ENCODE data around the gene DDX51.
A peak's percentile ranks its signal among the peaks of the same experiment; 100 is the strongest.
"Not testable (repeated sequence)": the region's sequence is repeated elsewhere in the genome, so short reads cannot be mapped to it uniquely, and the experiment has no call there.

The DDX51 gene

GRCh38 chr12:132142679-132143335 is 1.3 kb downstream of the DDX51 start:
- peaks cover 7% of the 10 kb centered on the region; the same call in 1 of the 2 replicates for H3K4me1 ChIP-seq (ENCODE audit: control insufficient read depth, insufficient read depth, low read length)
- no peaks in the 10 kb centered on the region for H3K27me3 ChIP-seq (ENCODE audit: control insufficient read depth, insufficient read depth, low read length)
- peak overlapping the region; percentile 99 for H3K4me3 ChIP-seq (ENCODE audit: low read depth, low read length)
- H3K9me3 ChIP-seq (ENCODE audit: control insufficient read depth, insufficient read depth, low read depth, low read length): no peaks in the 10 kb centered on the region
- H3K36me3 ChIP-seq (ENCODE audit: control insufficient read depth, insufficient read depth, low read length): peaks cover 59% of the 10 kb centered on the region
- peak overlapping the region; percentile 91 for H3K9ac ChIP-seq (ENCODE audit: low read length)
- no peak overlapping the region for H3K27ac ChIP-seq (ENCODE audit: low read depth, low read length)

- H3K4me3 ChIP-seq (ENCODE audit: low read depth, low read length): no peak overlapping the region
Measured at GRCh38 chr12:132141976-132142678, 2.0 kb downstream of the DDX51 start.

GRCh38 chr12:132140918-132141841 is 2.9 kb downstream of the DDX51 start:
- Histone ChIP-seq H3K4me1 (ENCODE audit: control insufficient read depth, insufficient read depth, low read length) (peaks cover 7% of the 10 kb centered on the region; the same call in 1 of the 2 replicates), H3K27ac (ENCODE audit: low read depth, low read length) (no peak overlapping the region), H3K36me3 (ENCODE audit: control insufficient read depth, insufficient read depth, low read length) (peaks cover 45% of the 10 kb centered on the region), H3K27me3 (ENCODE audit: control insufficient read depth, insufficient read depth, low read length) (no peaks in the 10 kb centered on the region), H3K9ac (ENCODE audit: low read length) (no peak overlapping the region), H3K9me3 (ENCODE audit: control insufficient read depth, insufficient read depth, low read depth, low read length) (no peaks in the 10 kb centered on the region), H3K4me3 (ENCODE audit: low read depth, low read length) (no peak overlapping the region)

More at GRCh38 chr12:132141976-132142678, 2.0 kb downstream of the DDX51 start:
- no peaks in the 10 kb centered on the region for H3K9me3 ChIP-seq (ENCODE audit: control insufficient read depth, insufficient read depth, low read depth, low read length)
- H3K9ac ChIP-seq (ENCODE audit: low read length): peak overlapping the region; percentile 38
- H3K27ac ChIP-seq (ENCODE audit: low read depth, low read length): no peak overlapping the region
- H3K27me3 ChIP-seq (ENCODE audit: control insufficient read depth, insufficient read depth, low read length): no peaks in the 10 kb centered on the region
- H3K36me3 ChIP-seq (ENCODE audit: control insufficient read depth, insufficient read depth, low read length): peaks cover 55% of the 10 kb centered on the region
- H3K4me1 ChIP-seq (ENCODE audit: control insufficient read depth, insufficient read depth, low read length): peaks cover 7% of the 10 kb centered on the region; the same call in 1 of the 2 replicates

GRCh38 chr12:132140501-132140900 is 3.6 kb downstream of the DDX51 start:
- H3K9me3 ChIP-seq (ENCODE audit: control insufficient read depth, insufficient read depth, low read depth, low read length): no peaks in the 10 kb centered on the region
- H3K27ac ChIP-seq (ENCODE audit: low read depth, low read length): no peak overlapping the region
- peaks cover 44% of the 10 kb centered on the region for H3K36me3 ChIP-seq (ENCODE audit: control insufficient read depth, insufficient read depth, low read length)
- no peaks in the 10 kb centered on the region for H3K27me3 ChIP-seq (ENCODE audit: control insufficient read depth, insufficient read depth, low read length)
- H3K9ac ChIP-seq (ENCODE audit: low read length): no peak overlapping the region
- peaks cover 7% of the 10 kb centered on the region; the same call in 1 of the 2 replicates for H3K4me1 ChIP-seq (ENCODE audit: control insufficient read depth, insufficient read depth, low read length)
- no peak overlapping the region for H3K4me3 ChIP-seq (ENCODE audit: low read depth, low read length)

- no peaks in the 10 kb centered on the region for H3K27me3 ChIP-seq (ENCODE audit: control insufficient read depth, insufficient read depth, low read length)
- H3K9ac ChIP-seq (ENCODE audit: low read length): no peak overlapping the region
- peaks cover 44% of the 10 kb centered on the region for H3K36me3 ChIP-seq (ENCODE audit: control insufficient read depth, insufficient read depth, low read length)
- H3K4me1 ChIP-seq (ENCODE audit: control insufficient read depth, insufficient read depth, low read length): peaks cover 3% of the 10 kb centered on the region; the same call in 1 of the 2 replicates
- H3K27ac ChIP-seq (ENCODE audit: low read depth, low read length): no peak overlapping the region
- H3K4me3 ChIP-seq (ENCODE audit: low read depth, low read length): no peak overlapping the region
- no peaks in the 10 kb centered on the region for H3K9me3 ChIP-seq (ENCODE audit: control insufficient read depth, insufficient read depth, low read depth, low read length)
Measured at GRCh38 chr12:132139912-132140311, 4.2 kb downstream of the DDX51 start.

GRCh38 chr12:132138941-132139871 is 4.9 kb downstream of the DDX51 start:
- peaks cover 44% of the 10 kb centered on the region for H3K36me3 ChIP-seq (ENCODE audit: control insufficient read depth, insufficient read depth, low read length)
- no peaks in the 10 kb centered on the region for H3K9me3 ChIP-seq (ENCODE audit: control insufficient read depth, insufficient read depth, low read depth, low read length)
- H3K4me1 ChIP-seq (ENCODE audit: control insufficient read depth, insufficient read depth, low read length): peaks cover 2% of the 10 kb centered on the region; the same call in 1 of the 2 replicates
- no peak overlapping the region for H3K4me3 ChIP-seq (ENCODE audit: low read depth, low read length)
- H3K27ac ChIP-seq (ENCODE audit: low read depth, low read length): no peak overlapping the region
- H3K27me3 ChIP-seq (ENCODE audit: control insufficient read depth, insufficient read depth, low read length): no peaks in the 10 kb centered on the region
- no peak overlapping the region for H3K9ac ChIP-seq (ENCODE audit: low read length)

- no peaks in the 10 kb centered on the region for H3K4me1 ChIP-seq (ENCODE audit: control insufficient read depth, insufficient read depth, low read length)
- no peaks in the 10 kb centered on the region for H3K27me3 ChIP-seq (ENCODE audit: control insufficient read depth, insufficient read depth, low read length)
- H3K27ac ChIP-seq (ENCODE audit: low read depth, low read length): no peak overlapping the region
- no peak overlapping the region for H3K9ac ChIP-seq (ENCODE audit: low read length)
- no peaks in the 10 kb centered on the region for H3K9me3 ChIP-seq (ENCODE audit: control insufficient read depth, insufficient read depth, low read depth, low read length)
- H3K4me3 ChIP-seq (ENCODE audit: low read depth, low read length): no peak overlapping the region
- H3K36me3 ChIP-seq (ENCODE audit: control insufficient read depth, insufficient read depth, low read length): peaks cover 43% of the 10 kb centered on the region
Measured at GRCh38 chr12:132137483-132138125, 6.5 kb downstream of the DDX51 start.

- not testable (repeated sequence) for H3K4me3 ChIP-seq (ENCODE audit: low read depth, low read length); H3K9ac ChIP-seq (ENCODE audit: low read length); H3K4me1 ChIP-seq (ENCODE audit: control insufficient read depth, insufficient read depth, low read length); H3K9me3 ChIP-seq (ENCODE audit: control insufficient read depth, insufficient read depth, low read depth, low read length); H3K27me3 ChIP-seq (ENCODE audit: control insufficient read depth, insufficient read depth, low read length); H3K27ac ChIP-seq (ENCODE audit: low read depth, low read length)
- peaks cover 29% of the 10 kb centered on the region for H3K36me3 ChIP-seq (ENCODE audit: control insufficient read depth, insufficient read depth, low read length)
Measured at GRCh38 chr12:132136226-132136625, 7.9 kb downstream of the DDX51 start.

- H3K9me3 ChIP-seq (ENCODE audit: control insufficient read depth, insufficient read depth, low read depth, low read length); H3K27ac ChIP-seq (ENCODE audit: low read depth, low read length); H3K4me3 ChIP-seq (ENCODE audit: low read depth, low read length); H3K27me3 ChIP-seq (ENCODE audit: control insufficient read depth, insufficient read depth, low read length); H3K9ac ChIP-seq (ENCODE audit: low read length); H3K4me1 ChIP-seq (ENCODE audit: control insufficient read depth, insufficient read depth, low read length): not testable (repeated sequence)
- peaks cover 14% of the 10 kb centered on the region for H3K36me3 ChIP-seq (ENCODE audit: control insufficient read depth, insufficient read depth, low read length)
Measured at GRCh38 chr12:132134653-132135183, 9.4 kb downstream of the DDX51 start.

All from HUES6 (cell line).